IMR-90 (cell line): ENCODE measurements around the gene PLTP. TPM values are rescaled to one million over a fixed set of nuclear protein-coding genes. Genes with fewer than 3 reads are reported as not detected.

Source experiments
- RFX5 ChIP-seq: IDR thresholded peaks from 2 replicates; pipeline ENCODE4 v1.8.0; 2012; ENCODE audit warnings: low read depth, mild to moderate bottlenecking, low read length, moderate library complexity
- SMC3 ChIP-seq: fragments of 150-350 bp; IDR thresholded peaks from 2 replicates; pipeline ENCODE4 v1.6.1; 2016; ENCODE audit warnings: low read depth, mild to moderate bottlenecking, antibody characterized with exemption, low read length, moderate library complexity
- polyA plus RNA-seq, 3 experiments: library from polyadenylated mRNA; depleted of rRNA; stranded (reverse); fragments of >200 nt; gene quantifications; 2 replicates each; pipeline ENCODE4 v1.2.3, GENCODE V29; 2012; ENCODE audit warnings: low replicate concordance in 1 of 3
- total RNA-seq: library from RNA; depleted of rRNA; stranded (reverse); fragments of >200 nt; gene quantifications from 2 replicates; pipeline ENCODE4 v1.2.3, GENCODE V29; 2012
- TF ChIP-seq, protein P1 (sequence below): fragments of 150-350 bp; IDR thresholded peaks from 2 replicates; pipeline ENCODE4 v1.6.1; 2016; ENCODE audit warnings: low read depth, mild to moderate bottlenecking, low read length, moderate library complexity, borderline replicate concordance
- TF ChIP-seq, protein P2 (sequence below): fragments of 150-350 bp; IDR thresholded peaks from 2 replicates; pipeline ENCODE4 v1.6.1; 2017; ENCODE audit warnings: mild to moderate bottlenecking, antibody characterized with exemption, low read length, low read depth

The PLTP gene
- total and polyA plus RNA-seq, 2 of the 4 experiments (the other 2 are of a cell fraction), result 5.4 to 55.8 TPM

DNA sequence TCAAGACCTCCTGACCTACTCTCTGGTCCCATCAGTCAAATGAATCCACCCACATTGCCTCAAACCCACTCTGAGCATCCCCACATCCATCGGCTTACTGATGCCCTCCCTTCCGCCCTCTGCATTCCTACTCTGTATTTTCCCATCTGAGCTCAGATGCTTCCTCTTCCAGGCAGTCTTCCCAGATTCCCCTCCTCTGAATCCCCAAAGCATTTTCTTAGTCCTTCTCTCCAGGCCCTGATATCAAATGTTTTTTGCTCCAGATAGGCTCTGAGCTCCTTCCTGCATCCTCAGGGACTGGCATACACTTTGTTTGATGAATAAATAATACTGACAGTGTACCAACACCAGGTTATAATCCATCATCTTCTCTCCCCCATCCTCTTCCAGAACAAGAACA is 3.9 kb downstream of the PLTP start (continued):
- TF ChIP-seq SMC3 (no peak), RFX5 (no peak)
- TF ChIP-seq, protein P1, sequence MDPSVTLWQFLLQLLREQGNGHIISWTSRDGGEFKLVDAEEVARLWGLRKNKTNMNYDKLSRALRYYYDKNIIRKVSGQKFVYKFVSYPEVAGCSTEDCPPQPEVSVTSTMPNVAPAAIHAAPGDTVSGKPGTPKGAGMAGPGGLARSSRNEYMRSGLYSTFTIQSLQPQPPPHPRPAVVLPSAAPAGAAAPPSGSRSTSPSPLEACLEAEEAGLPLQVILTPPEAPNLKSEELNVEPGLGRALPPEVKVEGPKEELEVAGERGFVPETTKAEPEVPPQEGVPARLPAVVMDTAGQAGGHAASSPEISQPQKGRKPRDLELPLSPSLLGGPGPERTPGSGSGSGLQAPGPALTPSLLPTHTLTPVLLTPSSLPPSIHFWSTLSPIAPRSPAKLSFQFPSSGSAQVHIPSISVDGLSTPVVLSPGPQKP, result no peak
- TF ChIP-seq, protein P2, sequence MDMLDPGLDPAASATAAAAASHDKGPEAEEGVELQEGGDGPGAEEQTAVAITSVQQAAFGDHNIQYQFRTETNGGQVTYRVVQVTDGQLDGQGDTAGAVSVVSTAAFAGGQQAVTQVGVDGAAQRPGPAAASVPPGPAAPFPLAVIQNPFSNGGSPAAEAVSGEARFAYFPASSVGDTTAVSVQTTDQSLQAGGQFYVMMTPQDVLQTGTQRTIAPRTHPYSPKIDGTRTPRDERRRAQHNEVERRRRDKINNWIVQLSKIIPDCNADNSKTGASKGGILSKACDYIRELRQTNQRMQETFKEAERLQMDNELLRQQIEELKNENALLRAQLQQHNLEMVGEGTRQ, result no peak
